Effector memory CD8-positive, alpha-beta T cell (primary cell): Measurements from ENCODE around the gene CYB5R3.
"Not testable (repeated sequence)": the region's sequence is repeated elsewhere in the genome, so short reads cannot be mapped to it uniquely, and the experiment has no call there.

Experiments used
- ATAC-seq: fragments of 150-1000 bp; cut with Tn5 transposase; replicated peaks from 2 replicates; pipeline ENCODE4 v1.10.0; 2021; ENCODE audit warnings: mild to moderate bottlenecking, moderate library complexity
- DNase-seq, 3 experiments: peaks; one replicate each; pipeline ENCODE4 v3.0.0; 2021
- H3K27ac Mint-ChIP-seq, 2 donors: one replicate each; pipeline ENCODE4 v1.8.0; 2022; ENCODE audit warnings: mild to moderate bottlenecking in 2 of 2, mixed read lengths in 2 of 2, moderate library complexity in 2 of 2
- H3K27me3 Mint-ChIP-seq, 2 donors: one replicate each; pipeline ENCODE4 v1.8.0; 2022; ENCODE audit warnings: mixed read lengths in 2 of 2
- H3K36me3 Mint-ChIP-seq: one replicate; pipeline ENCODE4 v1.8.0; 2022; ENCODE audit warnings: mild to moderate bottlenecking, moderate library complexity, mixed read lengths; ENCODE audit not compliant: insufficient read depth
- H3K4me1 Mint-ChIP-seq, 2 donors: one replicate each; pipeline ENCODE4 v1.8.0; 2022; ENCODE audit warnings: low read depth in 2 of 2, mixed read lengths in 2 of 2
- H3K4me3 Mint-ChIP-seq, 2 donors: one replicate each; pipeline ENCODE4 v1.8.0; 2022; ENCODE audit warnings: mild to moderate bottlenecking in 2 of 2, mixed read lengths in 2 of 2, moderate library complexity in 2 of 2
- H3K9me3 Mint-ChIP-seq, 2 donors: one replicate each; pipeline ENCODE4 v1.8.0; 2022; ENCODE audit warnings: mixed read lengths in 2 of 2

The CYB5R3 gene

GRCh38 chr22:42619261-42620063 is 29.7 kb downstream of the CYB5R3 start:
- Mint-ChIP-seq H3K4me1 (peaks cover 18 to 21% of the 10 kb centered on the region in 2 donors), H3K27ac (peak overlapping the region in 1 of 2 donors; percentile 62)
- no peak for ATAC-seq

GRCh38 chr22:42617155-42617983 is 31.8 kb downstream of the CYB5R3 start:
- Mint-ChIP-seq H3K4me3 (peak overlapping the region; percentile 5 to 31), H3K27ac (peak overlapping the region; percentile 70 to 100), H3K36me3 (peaks cover 54% of the 10 kb centered on the region), H3K9me3 (no peaks in the 10 kb centered on the region), H3K4me1 (peaks cover 35 to 38% of the 10 kb centered on the region in 2 donors), H3K27me3 (no peaks in the 10 kb centered on the region)
- DNase-seq (no peak), ATAC-seq (no peak)

More at GRCh38 chr22:42619261-42620063, 29.7 kb downstream of the CYB5R3 start:
- Mint-ChIP-seq H3K9me3 (no peaks in the 10 kb centered on the region), H3K36me3 (peaks cover 42% of the 10 kb centered on the region), H3K27me3 (no peaks in the 10 kb centered on the region), H3K4me3 (no peak overlapping the region)
- no peak for DNase-seq

GRCh38 chr22:42615860-42616175 is 33.4 kb downstream of the CYB5R3 start:
- not testable (repeated sequence) for H3K9me3 Mint-ChIP-seq, DNase-seq, H3K27me3 Mint-ChIP-seq
- Mint-ChIP-seq H3K36me3 (peaks cover 56% of the 10 kb centered on the region), H3K4me1 (peaks cover 37 to 42% of the 10 kb centered on the region in 2 donors), H3K4me3 (peak overlapping the region; percentile 97 to 98), H3K27ac (peak overlapping the region; percentile 100)
- ATAC-seq, result peak; percentile 7

GRCh38 chr22:42615092-42615859 is 33.9 kb downstream of the CYB5R3 start:
- no peaks in the 10 kb centered on the region for H3K9me3 Mint-ChIP-seq
- no peaks in the 10 kb centered on the region for H3K27me3 Mint-ChIP-seq
- ATAC-seq (peak; percentile 67), DNase-seq (peak; percentile 80 to 85 (median 82))
- H3K4me1 Mint-ChIP-seq, result peaks cover 42 to 47% of the 10 kb centered on the region in 2 donors
- peak overlapping the region; percentile 100 for H3K27ac Mint-ChIP-seq
- peak overlapping the region; percentile 97 to 98 for H3K4me3 Mint-ChIP-seq
- H3K36me3 Mint-ChIP-seq, result peaks cover 62% of the 10 kb centered on the region

- Mint-ChIP-seq H3K4me1 (peaks cover 46 to 51% of the 10 kb centered on the region in 2 donors), H3K4me3 (peak within 1 kb of the TSS; percentile 97 to 98), H3K27ac (peak within 1 kb of the TSS; percentile 100), H3K9me3 (no peaks in the 10 kb centered on the region), H3K36me3 (peaks cover 63% of the 10 kb centered on the region), H3K27me3 (no peaks in the 10 kb centered on the region)
- ATAC-seq (peak; percentile 74), DNase-seq (peak; percentile 98)
Observed at GRCh38 chr22:42614312-42615091, 34.7 kb downstream of the CYB5R3 start, which contains the start of gene POLDIP3. Gene POLDIP3 (minus strand): TSS chr22:42614883. CDS start chr22:42614857, 26 bp downstream.

- H3K9me3 Mint-ChIP-seq, result no peaks in the 10 kb centered on the region
- H3K4me1 Mint-ChIP-seq, result peaks cover 49 to 54% of the 10 kb centered on the region in 2 donors
- no peaks in the 10 kb centered on the region for H3K27me3 Mint-ChIP-seq
- H3K36me3 Mint-ChIP-seq, result peaks cover 65% of the 10 kb centered on the region
- ATAC-seq (peak; percentile 1), DNase-seq (peak in 1 of 3 experiments; percentile 15)
- peak overlapping the region; percentile 97 to 98 for H3K4me3 Mint-ChIP-seq
- H3K27ac Mint-ChIP-seq, result peak overlapping the region; percentile 100
Observed at GRCh38 chr22:42613872-42614301, 35.3 kb downstream of the CYB5R3 start.

GRCh38 chr22:42612336-42612735 is 36.9 kb downstream of the CYB5R3 start:
- no peak for ATAC-seq
- no peaks in the 10 kb centered on the region for H3K27me3 Mint-ChIP-seq
- peak overlapping the region; percentile 100 for H3K27ac Mint-ChIP-seq
- DNase-seq, result no peak
- peaks cover 73% of the 10 kb centered on the region for H3K36me3 Mint-ChIP-seq
- no peaks in the 10 kb centered on the region for H3K9me3 Mint-ChIP-seq
- H3K4me3 Mint-ChIP-seq, result peak overlapping the region; percentile 97 to 98
- H3K4me1 Mint-ChIP-seq, result peaks cover 51 to 55% of the 10 kb centered on the region in 2 donors

GRCh38 chr22:42611051-42611450 is 38.1 kb downstream of the CYB5R3 start:
- Mint-ChIP-seq H3K4me1 (peaks cover 53 to 55% of the 10 kb centered on the region in 2 donors), H3K27me3 (no peaks in the 10 kb centered on the region), H3K36me3 (peaks cover 74% of the 10 kb centered on the region), H3K4me3 (no peak overlapping the region), H3K27ac (peak overlapping the region in 1 of 2 donors; percentile 17), H3K9me3 (no peaks in the 10 kb centered on the region)
- ATAC-seq, result no peak
- no peak for DNase-seq

- peaks cover 53 to 57% of the 10 kb centered on the region in 2 donors for H3K4me1 Mint-ChIP-seq
- peaks cover 72% of the 10 kb centered on the region for H3K36me3 Mint-ChIP-seq
- no peak overlapping the region for H3K27ac Mint-ChIP-seq
- H3K27me3 Mint-ChIP-seq, result no peaks in the 10 kb centered on the region
- H3K4me3 Mint-ChIP-seq, result peak overlapping the region in 1 of 2 donors; percentile 33
- H3K9me3 Mint-ChIP-seq, result no peaks in the 10 kb centered on the region
- DNase-seq (no peak), ATAC-seq (no peak)
Observed at GRCh38 chr22:42610186-42610585, 39.0 kb downstream of the CYB5R3 start.

- H3K27me3 Mint-ChIP-seq, result no peaks in the 10 kb centered on the region
- DNase-seq, result no peak
- H3K27ac Mint-ChIP-seq, result no peak overlapping the region
- H3K9me3 Mint-ChIP-seq, result no peaks in the 10 kb centered on the region
- H3K36me3 Mint-ChIP-seq, result peaks cover 69% of the 10 kb centered on the region
- no peak for ATAC-seq
- H3K4me3 Mint-ChIP-seq, result peak overlapping the region in 1 of 2 donors; percentile 17
- peaks cover 50 to 57% of the 10 kb centered on the region in 2 donors for H3K4me1 Mint-ChIP-seq
Observed at GRCh38 chr22:42608823-42609361, 40.3 kb downstream of the CYB5R3 start.

GRCh38 chr22:42608136-42608822 is 40.9 kb downstream of the CYB5R3 start:
- ATAC-seq (no peak), DNase-seq (no peak)
- H3K4me3 Mint-ChIP-seq, result peak overlapping the region in 1 of 2 donors; percentile 17
- no peak overlapping the region for H3K27ac Mint-ChIP-seq
- H3K9me3 Mint-ChIP-seq, result no peaks in the 10 kb centered on the region
- peaks cover 48 to 55% of the 10 kb centered on the region in 2 donors for H3K4me1 Mint-ChIP-seq
- H3K36me3 Mint-ChIP-seq, result peaks cover 68% of the 10 kb centered on the region
- no peaks in the 10 kb centered on the region for H3K27me3 Mint-ChIP-seq

GRCh38 chr22:42607641-42608040 is 41.6 kb downstream of the CYB5R3 start:
- peaks cover 70% of the 10 kb centered on the region for H3K36me3 Mint-ChIP-seq
- ATAC-seq, H3K27me3 Mint-ChIP-seq, H3K4me3 Mint-ChIP-seq, H3K9me3 Mint-ChIP-seq, DNase-seq, H3K27ac Mint-ChIP-seq: not testable (repeated sequence)
- peaks cover 46 to 54% of the 10 kb centered on the region in 2 donors for H3K4me1 Mint-ChIP-seq
